GOT3 (cell line): Measurements from ENCODE around the gene KRTAP29-1.
"Not testable (repeated sequence)": the region's sequence is repeated elsewhere in the genome, so short reads cannot be mapped to it uniquely, and the experiment has no call there.

ENCODE experiments used
- DNase-seq: peaks from one replicate; lab custom pipeline; 2025; ENCODE audit warnings: mixed read lengths; lab: John Stamatoyannopoulos, UW

The KRTAP29-1 gene

DNA sequence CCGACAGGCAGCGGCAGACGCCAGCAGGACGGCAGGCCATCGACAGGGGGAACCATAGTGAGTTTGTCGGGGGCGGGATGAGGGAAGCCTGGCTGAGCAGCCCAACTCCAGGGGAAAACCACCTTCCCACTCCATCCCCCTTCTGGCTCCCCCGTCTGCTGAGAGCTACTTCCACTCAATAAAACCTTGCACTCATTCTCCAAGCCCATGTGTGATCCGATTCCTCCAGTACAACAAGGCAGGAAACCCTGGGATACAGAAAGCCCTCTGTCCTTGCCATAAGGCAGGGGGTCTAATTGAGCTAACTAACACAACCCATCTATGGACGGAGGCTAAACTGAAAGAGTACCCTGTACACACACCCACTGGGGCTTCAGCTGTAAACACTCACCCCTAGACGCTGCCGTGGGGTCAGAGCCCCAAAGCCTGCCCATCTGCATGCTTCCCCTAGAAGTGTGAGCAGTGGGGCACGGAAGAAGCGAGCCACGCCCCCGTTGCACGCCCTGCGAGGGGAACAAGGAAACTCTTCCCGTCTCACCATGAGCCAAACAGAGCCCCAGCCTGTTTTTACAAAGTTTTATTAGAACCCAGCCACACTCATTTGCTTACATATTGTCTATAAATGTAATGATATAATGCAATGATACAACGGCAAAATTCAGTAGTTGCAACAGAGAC, 4.1 kb downstream of the KRTAP29-1 start:
- no peak for DNase-seq

DNA sequence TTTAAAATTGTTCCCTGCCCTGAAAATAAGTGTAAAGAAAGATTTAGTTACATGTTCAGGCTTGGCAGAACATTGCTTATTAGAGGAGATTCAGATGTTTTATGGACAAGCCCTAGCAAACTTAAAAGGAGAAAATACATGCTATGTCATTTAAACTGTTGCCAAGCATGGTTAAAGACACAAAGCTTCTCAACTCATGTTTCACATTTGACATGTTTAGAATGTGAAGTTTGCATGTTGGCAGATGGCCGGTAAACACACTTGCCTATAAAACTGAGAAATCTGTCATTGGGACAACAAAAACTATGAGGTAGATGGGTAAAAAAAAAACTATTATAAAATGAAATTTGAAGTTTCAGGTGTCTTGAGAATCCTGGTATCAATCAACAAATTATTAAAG, 5.8 kb downstream of the KRTAP29-1 start:
- no peak for DNase-seq

DNA sequence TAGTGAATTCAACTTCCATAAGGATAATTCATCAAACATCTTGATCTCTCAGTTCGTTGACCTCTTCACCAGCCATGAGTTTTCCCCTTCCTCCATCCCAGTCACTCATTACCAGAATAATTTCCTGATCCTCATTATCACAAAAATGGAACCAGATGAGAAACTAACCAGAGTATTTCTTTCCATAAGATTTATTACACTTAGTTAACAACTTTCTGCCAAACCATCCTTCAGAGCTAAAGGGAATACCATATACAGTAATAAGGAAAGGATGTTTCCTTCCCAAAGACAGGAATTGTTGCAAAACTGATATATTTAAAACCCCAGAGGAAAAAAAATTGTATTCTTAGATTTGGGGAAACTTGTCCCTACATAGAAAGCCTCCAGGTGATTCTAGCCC, 8.6 kb downstream of the KRTAP29-1 start:
- DNase-seq = no peak

DNA sequence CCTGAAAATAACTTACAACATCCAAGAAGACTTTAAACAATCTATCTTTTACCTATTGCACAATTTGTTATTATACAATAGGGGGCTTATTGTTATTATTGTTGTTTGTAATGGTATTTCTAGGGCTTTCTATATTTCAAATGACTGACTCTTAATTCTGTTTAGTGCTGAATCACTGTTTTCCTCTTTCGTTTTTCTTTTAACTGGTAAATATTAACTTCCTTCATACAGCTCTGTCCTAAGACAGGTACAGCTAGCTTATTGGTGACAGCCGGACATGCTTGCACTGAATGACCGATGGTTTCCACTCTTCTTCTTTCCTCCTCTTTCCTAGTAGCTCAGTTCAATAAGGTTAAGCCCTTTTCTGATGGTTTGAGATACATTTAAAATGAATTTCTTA, 15.6 kb downstream of the KRTAP29-1 start:
- no peak for DNase-seq

DNA sequence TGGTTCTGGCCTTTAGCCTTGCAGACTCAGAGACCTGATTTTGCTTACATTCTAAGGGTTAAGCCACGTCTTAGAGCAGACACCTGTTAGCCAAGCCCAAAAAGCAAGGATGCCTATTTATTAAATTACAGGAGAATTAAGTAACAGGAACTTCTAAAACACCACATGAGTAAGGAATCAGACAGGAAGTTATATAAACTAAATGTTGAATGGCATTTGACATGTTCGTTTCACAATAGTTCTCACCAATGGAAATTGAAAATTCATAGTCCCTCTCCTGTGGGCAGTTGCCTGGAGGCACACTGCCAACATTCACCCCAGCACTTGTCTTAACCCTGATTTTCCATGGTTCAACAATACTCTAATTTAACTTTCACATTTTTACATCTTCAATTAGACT, 18.1 kb downstream of the KRTAP29-1 start:
- no peak for DNase-seq

DNA sequence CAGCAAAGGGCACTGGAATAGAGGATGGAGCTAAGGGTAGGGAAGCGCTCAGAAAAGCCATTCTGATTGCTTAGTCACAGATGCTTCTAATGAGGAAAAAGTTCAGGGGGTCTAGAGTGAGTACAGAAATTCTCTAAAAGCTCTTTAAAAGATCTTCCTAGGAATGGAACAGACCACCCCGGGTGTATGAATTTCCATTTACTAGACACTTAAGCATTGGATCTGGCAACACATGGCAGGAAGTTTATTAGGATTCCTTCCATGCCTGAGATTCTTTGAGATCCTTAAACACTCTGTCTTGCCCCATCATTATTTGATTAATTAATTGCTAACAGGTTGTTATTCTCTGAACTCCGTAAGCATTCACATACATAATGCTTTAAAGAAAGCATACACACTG, 18.6 kb downstream of the KRTAP29-1 start:
- DNase-seq = no peak

DNA sequence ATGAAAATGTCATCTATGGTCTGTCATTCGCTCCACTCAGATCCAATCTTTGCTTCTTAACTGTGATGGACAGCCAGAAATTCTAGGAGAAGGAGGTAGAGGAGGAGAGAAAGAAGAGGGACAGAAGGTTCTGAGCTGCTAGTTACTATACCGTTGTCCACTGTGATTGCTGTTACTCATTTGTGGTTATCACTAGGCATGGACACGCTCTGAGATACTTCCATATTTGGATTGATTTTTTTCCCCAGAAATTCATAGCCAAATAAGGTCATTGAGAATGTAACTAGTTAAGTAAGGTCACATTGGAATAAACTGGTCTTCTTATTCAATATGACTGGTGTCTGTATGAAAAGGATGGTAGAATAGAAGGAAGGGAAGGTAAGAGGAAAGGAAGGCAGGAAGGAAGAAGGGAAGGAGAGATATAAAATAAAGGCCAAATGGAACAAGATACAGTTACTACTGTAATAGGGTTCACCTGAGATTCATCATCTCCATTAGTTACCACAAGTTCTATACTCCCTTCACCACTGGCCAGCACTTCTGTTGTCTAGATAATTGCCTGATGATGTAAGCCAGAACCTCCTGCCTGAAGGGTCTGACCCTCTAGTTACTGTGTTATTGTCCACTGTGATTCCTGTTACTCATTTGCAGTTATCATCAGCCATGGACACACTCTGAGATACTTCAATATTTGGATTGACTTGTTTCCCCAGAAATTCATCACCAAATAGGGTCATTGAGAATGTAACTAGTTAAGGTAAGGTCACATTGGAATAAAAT, 24.3 kb downstream of the KRTAP29-1 start:
- no peak for DNase-seq

DNA sequence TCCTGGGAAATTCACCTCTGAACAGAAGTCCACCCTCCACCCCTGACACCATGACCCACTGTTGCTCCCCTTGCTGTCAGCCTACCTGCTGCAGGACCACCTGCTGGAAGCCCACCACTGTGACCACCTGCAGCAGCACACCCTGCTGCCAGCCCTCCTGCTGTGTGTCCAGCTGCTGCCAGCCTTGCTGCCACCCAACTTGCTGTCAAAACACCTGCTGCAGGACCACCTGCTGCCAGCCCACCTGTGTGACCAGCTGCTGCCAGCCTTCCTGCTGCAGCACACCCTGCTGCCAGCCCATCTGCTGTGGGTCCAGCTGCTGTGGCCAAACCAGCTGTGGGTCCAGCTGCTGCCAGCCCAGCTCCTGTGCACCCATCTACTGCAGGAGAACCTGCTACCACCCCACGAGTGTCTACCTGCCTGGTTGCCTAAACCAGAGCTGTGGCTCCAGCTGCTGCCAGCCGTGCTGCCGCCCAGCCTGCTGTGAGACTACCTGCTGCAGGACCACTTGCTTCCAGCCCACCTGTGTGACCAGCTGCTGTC, 26.9 kb downstream of the KRTAP29-1 start, which contains the start of gene KRTAP9-7:
Gene KRTAP9-7 (plus strand): TSS at position 51 of the 543 bp plus-strand sequence. CDS start 0 bp downstream, at position 51.
- DNase-seq = not testable (repeated sequence)

DNA sequence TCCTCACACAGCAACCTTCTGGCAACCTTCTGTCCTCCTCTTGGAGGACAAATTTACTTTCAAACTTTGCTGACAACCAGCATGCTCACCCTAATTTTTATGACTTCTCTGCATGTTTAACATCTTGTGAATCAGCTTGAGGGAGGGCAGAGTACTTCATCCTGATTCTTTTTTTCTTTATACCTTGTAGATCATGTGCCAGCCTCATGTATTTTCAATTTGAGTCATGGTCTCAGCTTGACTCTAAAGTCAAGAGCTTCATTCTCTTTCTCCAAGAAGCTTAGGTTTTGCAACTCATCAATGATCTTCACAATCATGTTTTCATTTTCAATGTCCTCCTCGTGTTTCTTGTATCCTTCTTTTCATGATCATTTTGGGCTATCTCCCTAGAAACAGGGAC, 30.8 kb downstream of the KRTAP29-1 start:
- no peak for DNase-seq

DNA sequence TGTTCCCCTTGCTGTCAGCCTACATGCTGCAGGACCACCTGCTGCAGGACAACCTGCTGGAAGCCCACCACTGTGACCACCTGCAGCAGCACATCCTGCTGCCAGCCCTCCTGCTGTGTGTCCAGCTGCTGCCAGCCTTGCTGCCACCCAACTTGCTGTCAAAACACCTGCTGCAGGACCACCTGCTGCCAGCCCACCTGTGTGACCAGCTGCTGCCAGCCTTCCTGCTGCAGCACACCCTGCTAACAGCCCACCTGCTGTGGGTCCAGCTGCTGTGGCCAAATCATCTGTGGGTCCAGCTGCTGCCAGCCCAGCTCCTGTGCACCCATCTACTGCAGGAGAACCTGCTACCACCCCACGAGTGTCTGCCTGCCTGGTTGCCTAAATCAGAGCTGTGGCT, 31.3 kb downstream of the KRTAP29-1 start:
- not testable (repeated sequence) for DNase-seq

DNA sequence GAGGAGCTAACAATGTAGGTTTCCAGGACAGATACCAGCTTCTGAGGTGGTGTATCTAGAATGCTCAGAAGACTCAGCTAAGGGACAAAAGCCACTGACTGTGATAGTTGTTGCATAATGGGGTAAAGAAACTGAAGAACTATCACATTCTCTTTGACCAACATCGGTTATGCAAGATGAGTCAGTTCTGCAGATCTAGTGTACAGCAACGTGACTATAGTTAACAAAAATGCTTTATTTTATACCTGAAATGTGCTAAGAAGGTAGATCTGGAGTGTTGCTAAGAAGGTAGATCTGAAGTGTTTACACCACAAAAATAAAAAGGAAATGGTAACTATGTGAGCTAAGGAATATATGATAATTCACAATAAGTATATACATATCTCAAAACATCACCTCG, 34.9 kb downstream of the KRTAP29-1 start:
- DNase-seq = no peak

DNA sequence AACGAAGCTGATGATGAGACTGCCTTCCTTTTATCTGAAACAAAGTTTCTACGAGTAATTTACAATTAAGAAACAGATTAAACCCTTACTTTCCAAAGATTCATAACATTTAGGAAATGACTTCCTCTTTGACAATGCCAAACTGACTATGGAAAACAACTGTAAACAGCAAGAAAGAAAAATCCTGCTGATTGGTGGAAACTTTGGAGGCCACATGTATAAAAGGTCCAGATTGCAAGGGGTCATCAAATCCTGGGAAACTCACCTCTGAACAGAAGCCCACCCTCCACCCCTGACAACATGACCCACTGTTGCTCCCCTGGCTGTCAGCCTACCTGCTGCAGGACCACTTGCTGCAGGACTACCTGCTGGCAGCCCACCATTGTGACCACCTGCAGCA, 37.6 kb downstream of the KRTAP29-1 start, which contains the start of gene KRTAP9-6:
Gene KRTAP9-6 (plus strand): TSS at position 301 of the 400 bp plus-strand sequence. CDS start 0 bp downstream, at position 301.
- no peak for DNase-seq

DNA sequence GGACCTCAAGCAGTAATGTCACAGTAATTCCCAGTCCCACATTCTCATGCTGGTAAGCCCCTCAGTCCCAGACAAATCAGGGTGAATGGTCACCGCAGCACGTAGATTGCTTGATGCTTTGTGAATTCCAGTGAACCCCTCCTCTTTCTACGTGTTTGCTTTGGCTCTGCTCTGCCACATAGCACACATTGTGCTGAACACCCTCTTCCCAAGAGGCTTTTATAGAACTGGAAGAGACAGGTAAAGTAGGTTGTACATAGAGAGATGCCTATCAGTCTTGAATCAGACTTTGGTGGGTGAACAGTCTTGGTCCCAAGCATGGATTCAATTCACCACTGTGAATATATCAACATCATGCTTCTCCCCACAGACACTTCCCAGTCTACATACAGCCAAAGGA, 38.1 kb downstream of the KRTAP29-1 start:
- no peak for DNase-seq

DNA sequence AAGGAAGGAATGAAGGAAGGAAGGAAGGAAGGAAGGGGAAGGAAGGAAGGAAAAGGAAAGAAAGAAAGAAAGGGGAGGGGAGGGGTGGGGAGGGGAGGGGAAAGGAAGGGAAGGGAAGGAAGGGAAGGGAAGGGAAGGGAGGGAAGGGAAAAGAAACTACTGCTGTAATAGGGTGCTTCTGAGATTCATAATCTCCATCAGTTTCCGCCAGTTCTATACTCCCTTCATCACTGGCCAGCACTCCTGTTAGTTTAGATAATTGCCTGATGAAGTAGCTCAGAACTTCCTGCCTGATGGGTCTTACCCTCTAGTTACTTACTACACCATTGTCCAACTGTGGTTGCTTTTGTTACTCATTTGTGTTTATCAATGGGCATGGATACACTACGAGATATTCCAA, 39.4 kb downstream of the KRTAP29-1 start:
- DNase-seq = no peak

DNA sequence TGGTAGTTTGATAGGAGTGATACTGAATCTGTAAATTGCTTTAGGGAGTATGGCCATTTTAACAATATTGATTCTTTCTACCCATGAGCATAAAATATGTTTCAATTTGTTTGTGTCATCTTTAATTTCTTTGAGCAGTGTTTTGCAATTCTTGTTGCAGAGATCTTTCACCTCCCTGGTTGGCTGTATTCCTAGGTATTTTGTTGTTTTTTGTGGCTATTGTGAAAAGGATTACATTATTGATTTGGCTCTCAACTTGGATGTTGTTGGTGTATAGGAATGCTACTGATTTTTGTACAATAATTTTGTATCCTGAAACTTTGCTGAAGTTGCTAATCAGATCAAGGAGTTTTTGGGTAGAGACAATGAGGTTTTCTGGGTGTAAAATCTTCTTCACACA, 44.2 kb downstream of the KRTAP29-1 start:
- DNase-seq = no peak

DNA sequence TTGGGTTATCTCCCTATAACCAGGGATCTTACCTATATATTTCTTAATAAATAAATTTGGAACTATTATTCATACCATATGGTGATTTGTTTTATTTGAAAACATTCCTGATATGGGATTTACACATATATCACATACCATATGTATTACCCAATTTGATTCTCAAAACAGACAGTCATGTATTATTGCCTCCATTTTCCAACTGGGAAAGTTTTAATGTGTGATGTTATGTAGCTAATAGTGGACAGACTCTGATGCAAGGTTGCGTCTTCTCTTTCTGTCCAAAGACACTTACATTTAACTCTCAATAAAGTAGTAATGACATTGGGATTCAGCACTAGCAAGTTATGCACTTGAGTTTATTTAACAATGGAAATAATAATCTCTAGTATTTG, 46.4 kb downstream of the KRTAP29-1 start:
- no peak for DNase-seq

DNA sequence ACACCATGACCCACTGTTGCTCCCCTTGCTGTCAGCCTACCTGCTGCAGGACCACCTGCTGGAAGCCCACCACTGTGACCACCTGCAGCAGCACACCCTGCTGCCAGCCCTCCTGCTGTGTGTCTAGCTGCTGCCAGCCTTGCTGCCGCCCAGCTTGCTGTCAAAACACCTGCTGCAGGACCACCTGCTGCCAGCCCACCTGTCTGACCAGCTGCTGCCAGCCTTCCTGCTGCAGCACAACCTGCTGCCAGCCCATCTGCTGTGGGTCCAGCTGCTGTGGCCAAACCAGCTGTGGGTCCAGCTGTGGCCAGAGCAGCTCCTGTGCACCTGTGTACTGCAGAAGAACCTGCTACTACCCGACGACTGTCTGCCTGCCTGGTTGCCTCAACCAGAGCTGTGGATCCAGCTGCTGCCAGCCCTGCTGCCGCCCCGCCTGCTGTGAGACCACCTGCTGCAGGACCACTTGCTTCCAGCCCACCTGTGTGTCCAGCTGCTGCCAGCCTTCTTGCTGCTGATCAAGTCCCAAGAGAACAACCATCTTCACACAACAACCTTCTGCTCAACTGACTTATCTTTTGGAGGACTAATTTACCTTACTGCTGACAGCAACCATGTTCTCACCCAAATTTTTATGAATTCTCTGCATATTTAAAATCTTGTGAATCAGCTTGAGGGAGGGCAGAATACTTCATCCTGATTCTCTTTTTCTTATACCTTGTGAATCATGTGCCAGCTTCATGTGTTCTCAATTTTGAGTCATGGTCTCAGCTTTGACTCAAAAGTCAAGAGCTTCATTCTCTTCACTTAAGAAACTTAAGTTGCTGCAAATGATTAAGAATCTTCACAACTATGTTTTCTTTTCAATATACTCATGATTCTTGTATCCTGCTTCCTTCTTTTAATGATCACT, 47.0 kb downstream of the KRTAP29-1 start, which contains the start of gene KRTAP9-9:
Gene KRTAP9-9 (plus strand): TSS at position 4 of the 910 bp plus-strand sequence.
- not testable (repeated sequence) for DNase-seq

DNA sequence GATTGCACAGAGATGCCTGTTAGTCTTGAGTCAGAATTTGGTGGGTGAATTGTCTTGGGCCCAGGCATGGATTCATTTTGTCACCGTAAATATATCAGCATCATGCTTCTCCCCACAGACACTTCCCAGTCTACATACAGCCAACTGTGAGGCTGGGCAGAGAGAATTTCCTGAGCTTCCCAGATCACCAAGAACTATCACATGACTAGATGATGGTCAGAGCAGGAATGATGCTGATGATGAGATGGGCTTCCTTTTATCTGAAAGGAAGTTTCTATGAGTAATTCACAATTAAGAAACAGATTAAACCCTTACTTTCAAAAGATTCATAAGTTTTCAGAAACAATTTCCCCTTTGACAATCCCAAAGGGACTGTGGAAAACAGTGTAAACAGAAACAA, 47.8 kb downstream of the KRTAP29-1 start:
- DNase-seq = no peak
